HG03469 (cell line): ENCODE data around the gene PSPN.

Source experiments
- ATAC-seq: cut with Tn5 transposase; IDR thresholded peaks from one replicate; pipeline ENCODE4 v1.9.1; 2021; ENCODE audit warnings: mild to moderate bottlenecking, moderate library complexity, moderate number of reproducible peaks; ENCODE audit not compliant: unreplicated experiment

The PSPN gene

GRCh38 chr19:6375411-6376010 lies at the start of gene PSPN:
Gene PSPN (minus strand): TSS chr19:6375933. CDS start chr19:6375849, 84 bp downstream.
- ATAC-seq: no peak

GRCh38 chr19:6424939-6425731 lies 49.4 kb upstream of the PSPN start:
- peak; percentile 73 for ATAC-seq

- ATAC-seq: no peak
Measured at GRCh38 chr19:6424195-6424938, 48.6 kb upstream of the PSPN start, which contains the start of gene KHSRP. Gene KHSRP (minus strand): TSS chr19:6424811. CDS start chr19:6424701, 110 bp downstream.

- ATAC-seq: no peak
Measured at GRCh38 chr19:6423499-6424194, 47.9 kb upstream of the PSPN start.

GRCh38 chr19:6421075-6422014 lies 45.6 kb upstream of the PSPN start:
- ATAC-seq: no peak

- no peak for ATAC-seq
Measured at GRCh38 chr19:6418562-6418932, 42.8 kb upstream of the PSPN start.

GRCh38 chr19:6417713-6418561 lies 42.2 kb upstream of the PSPN start:
- ATAC-seq: no peak

- no peak for ATAC-seq
Measured at GRCh38 chr19:6416658-6417405, 41.1 kb upstream of the PSPN start.

- no peak for ATAC-seq
Measured at GRCh38 chr19:6415591-6416190, 40.0 kb upstream of the PSPN start.

- ATAC-seq: no peak
Measured at GRCh38 chr19:6414793-6415590, 39.3 kb upstream of the PSPN start.

GRCh38 chr19:6413721-6414643 lies 38.2 kb upstream of the PSPN start:
- no peak for ATAC-seq

GRCh38 chr19:6413291-6413690 lies 37.6 kb upstream of the PSPN start:
- ATAC-seq: no peak

GRCh38 chr19:6412447-6413091 lies 36.8 kb upstream of the PSPN start:
- no peak for ATAC-seq

GRCh38 chr19:6412061-6412446 lies 36.3 kb upstream of the PSPN start:
- ATAC-seq: no peak

- no peak for ATAC-seq
Measured at GRCh38 chr19:6409346-6409745, 33.6 kb upstream of the PSPN start.

GRCh38 chr19:6406401-6406800 lies 30.7 kb upstream of the PSPN start:
- ATAC-seq: no peak
